Measurements from ENCODE around the gene BEND3.

Gene BEND3

GRCh38 chr6:107056796-107057195 lies 58.5 kb downstream of the BEND3 start:
- no peak overlapping the region for H3K27ac ChIP-seq (ENCODE audit: low read length)
- H3K4me2 ChIP-seq (ENCODE audit: low read depth, low read length): no peak overlapping the region
- no peak overlapping the region for H3K9ac ChIP-seq (ENCODE audit: low read length)
- peaks cover 26% of the 10 kb centered on the region for H3F3A ChIP-seq (ENCODE audit: insufficient read depth, low read length)
- DNase-seq: no peak
- H3K9me3 ChIP-seq (replicated peaks; ENCODE audit: insufficient read depth, low read length): no peaks in the 10 kb centered on the region
- TF ChIP-seq CTCF (IDR thresholded peaks at IDR 0.05; ENCODE audit: low read length): no peak
- TF ChIP-seq EZH2 (optimal IDR thresholded peaks at IDR 0.05; ENCODE audit: low read depth, low read length): no peak
- no peak for TF ChIP-seq EZH2phosphoT487 (IDR thresholded peaks at IDR 0.05; ENCODE audit: low read length)
- no peaks in the 10 kb centered on the region for H4K20me1 ChIP-seq (ENCODE audit: insufficient read depth, low read length)
- H3K9me2 ChIP-seq (replicated peaks; ENCODE audit: insufficient read depth, low read length): no peaks in the 10 kb centered on the region
- H3K4me1 ChIP-seq (ENCODE audit: low read length): peaks cover 23% of the 10 kb centered on the region
- H3K79me2 ChIP-seq (ENCODE audit: low read length): no peaks in the 10 kb centered on the region
- H2AFZ ChIP-seq (ENCODE audit: low read length): no peak overlapping the region
- H3K4me3 ChIP-seq (ENCODE audit: low read length): no peak overlapping the region
- H3K27me3 ChIP-seq (replicated peaks; ENCODE audit: insufficient read depth, low read length): no peaks in the 10 kb centered on the region
- no peaks in the 10 kb centered on the region for H3K36me3 ChIP-seq (replicated peaks; ENCODE audit: insufficient read depth, low read length)

- Histone ChIP-seq H3K4me2 (ENCODE audit: low read depth, low read length) (no peak overlapping the region), H3K4me3 (ENCODE audit: low read length) (no peak overlapping the region), H3K9ac (ENCODE audit: low read length) (no peak overlapping the region), H4K20me1 (ENCODE audit: insufficient read depth, low read length) (no peaks in the 10 kb centered on the region), H3K9me3 (replicated peaks; ENCODE audit: insufficient read depth, low read length) (no peaks in the 10 kb centered on the region), H3K9me2 (replicated peaks; ENCODE audit: insufficient read depth, low read length) (no peaks in the 10 kb centered on the region), H3F3A (ENCODE audit: insufficient read depth, low read length) (peaks cover under 1% of the 10 kb centered on the region; the same call in 1 of the 2 replicates), H3K4me1 (ENCODE audit: low read length) (no peaks in the 10 kb centered on the region), H2AFZ (ENCODE audit: low read length) (no peak overlapping the region), H3K27me3 (replicated peaks; ENCODE audit: insufficient read depth, low read length) (no peaks in the 10 kb centered on the region), H3K36me3 (replicated peaks; ENCODE audit: insufficient read depth, low read length) (no peaks in the 10 kb centered on the region), H3K79me2 (ENCODE audit: low read length) (no peaks in the 10 kb centered on the region), H3K27ac (ENCODE audit: low read length) (no peak overlapping the region)
- DNase-seq: no peak
- TF ChIP-seq EZH2 (optimal IDR thresholded peaks at IDR 0.05; ENCODE audit: low read depth, low read length): no peak
- no peak for TF ChIP-seq EZH2phosphoT487 (IDR thresholded peaks at IDR 0.05; ENCODE audit: low read length)
- TF ChIP-seq CTCF (IDR thresholded peaks at IDR 0.05; ENCODE audit: low read length): no peak
These were observed 67.5 kb downstream of the BEND3 start for GRCh38 chr6:107047807-107048206.

- Histone ChIP-seq H4K20me1 (ENCODE audit: insufficient read depth, low read length) (no peaks in the 10 kb centered on the region), H2AFZ (ENCODE audit: low read length) (no peak overlapping the region), H3K4me2 (ENCODE audit: low read depth, low read length) (no peak overlapping the region), H3K27ac (ENCODE audit: low read length) (no peak overlapping the region), H3K4me1 (ENCODE audit: low read length) (peaks cover 3% of the 10 kb centered on the region; the same call in 1 of the 2 replicates), H3K9me3 (replicated peaks; ENCODE audit: insufficient read depth, low read length) (no peaks in the 10 kb centered on the region), H3K36me3 (replicated peaks; ENCODE audit: insufficient read depth, low read length) (no peaks in the 10 kb centered on the region), H3K27me3 (replicated peaks; ENCODE audit: insufficient read depth, low read length) (no peaks in the 10 kb centered on the region), H3F3A (ENCODE audit: insufficient read depth, low read length) (peaks cover 9% of the 10 kb centered on the region; the same call in 1 of the 2 replicates), H3K9ac (ENCODE audit: low read length) (no peak overlapping the region), H3K79me2 (ENCODE audit: low read length) (no peaks in the 10 kb centered on the region), H3K9me2 (replicated peaks; ENCODE audit: insufficient read depth, low read length) (no peaks in the 10 kb centered on the region), H3K4me3 (ENCODE audit: low read length) (no peak overlapping the region)
- no peak for DNase-seq
- no peak for TF ChIP-seq CTCF (IDR thresholded peaks at IDR 0.05; ENCODE audit: low read length)
- TF ChIP-seq EZH2 (optimal IDR thresholded peaks at IDR 0.05; ENCODE audit: low read depth, low read length): no peak
- no peak for TF ChIP-seq EZH2phosphoT487 (IDR thresholded peaks at IDR 0.05; ENCODE audit: low read length)
These were observed 69.3 kb downstream of the BEND3 start for GRCh38 chr6:107045826-107046675.

Data from MM.1S (cell line).